ENCODE measurements around the gene CEP192. TPM values are rescaled to one million over a fixed set of nuclear protein-coding genes. Genes with fewer than 3 reads are reported as not detected.
A peak's percentile ranks its signal among the peaks of the same experiment; 100 is the strongest.

The CEP192 gene
- total and polyA plus RNA-seq, 2 of the 13 experiments (the other 11 are each of a cell fraction or from before 2014, with no cell fraction given): 15.3 to 24.7 TPM

DNA sequence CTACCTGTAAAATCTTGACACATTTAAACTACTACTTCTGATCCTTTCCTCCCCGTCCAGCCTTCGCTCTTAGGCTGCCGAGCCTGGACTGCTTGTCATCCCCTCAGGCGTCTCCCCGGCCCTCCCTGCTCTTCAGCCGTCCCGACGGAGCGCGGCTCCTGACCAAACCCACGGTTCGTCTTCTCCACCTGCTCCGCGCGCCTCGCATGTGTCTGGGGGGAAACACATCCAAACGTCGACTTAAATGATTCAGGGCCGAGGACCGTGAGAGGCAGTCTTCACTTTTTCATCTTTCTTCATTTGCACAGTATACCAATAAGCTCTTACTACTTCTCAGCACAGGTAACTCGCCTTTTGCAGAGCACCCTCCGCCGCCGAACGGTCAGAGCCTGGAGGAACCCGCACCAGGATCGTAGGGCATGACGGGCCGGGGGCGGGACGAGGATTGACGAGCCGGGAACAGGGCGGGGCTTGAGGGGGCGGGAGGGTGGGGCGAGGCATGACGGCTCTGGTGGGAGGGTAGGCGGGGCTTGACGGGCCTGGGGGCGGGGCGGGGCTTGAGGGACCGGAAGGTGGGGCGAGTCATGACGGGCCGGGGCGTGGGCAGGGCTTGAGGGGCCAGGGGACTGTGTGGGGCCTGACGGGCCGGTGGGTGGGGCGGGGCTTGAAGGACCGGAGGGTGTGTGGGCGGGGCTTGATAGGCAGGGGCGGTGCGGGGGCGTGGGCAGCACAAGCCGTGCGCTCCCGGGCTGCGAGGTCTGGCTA lies 43.7 kb upstream of the CEP192 start, which contains the start of gene SEH1L (continued):
- TF ChIP-seq POLR2G (IDR thresholded peaks at IDR 0.05; ENCODE audit: low read depth, low read length) (peak; percentile 74), FOXA1 (IDR thresholded peaks at IDR 0.05) (no peak), FOXA1 (CRISPR knock-in tag; IDR thresholded peaks at IDR 0.05) (0 out of 2 replicates have a peak, but pooled peaks have one; percentile 22), ZNF335 (CRISPR knock-in tag; IDR thresholded peaks at IDR 0.05) (peak; percentile 31; the same call in 1 of the 2 replicates), SMAD9 (CRISPR knock-in tag; IDR thresholded peaks at IDR 0.05) (0 out of 2 replicates have a peak, but pooled peaks have one; percentile 80), MYC (CRISPR knock-in tag; IDR thresholded peaks at IDR 0.05; ENCODE audit: borderline replicate concordance) (peak; percentile 58; the same call in 1 of the 2 replicates), ZFX (CRISPR knock-in tag; IDR thresholded peaks at IDR 0.05; ENCODE audit: low read depth) (peak; percentile 31), KDM3A (CRISPR knock-in tag; IDR thresholded peaks at IDR 0.05; ENCODE audit: low read depth) (0 out of 2 replicates have a peak, but pooled peaks have one; percentile 23), SNAI1 (CRISPR knock-in tag; IDR thresholded peaks at IDR 0.05; ENCODE audit: borderline replicate concordance) (peak; percentile 82), EP300 (IDR thresholded peaks at IDR 0.05; ENCODE audit: low read depth in 2 of 2, low read length in 2 of 2) (no peak), EP300 (CRISPR knock-in tag; IDR thresholded peaks at IDR 0.05; ENCODE audit: borderline replicate concordance) (0 out of 2 replicates have a peak, but pooled peaks have one; percentile 31), ZNF274 (CRISPR knock-in tag; IDR thresholded peaks at IDR 0.05) (peak; percentile 60; the same call in 1 of the 2 replicates), ZNF446 (CRISPR knock-in tag; IDR thresholded peaks at IDR 0.05) (0 out of 2 replicates have a peak, but pooled peaks have one; percentile 32), KDM5A (IDR thresholded peaks at IDR 0.05; ENCODE audit: borderline replicate concordance, low read length) (0 out of 2 replicates have a peak, but pooled peaks have one; percentile 41)
- TF ChIP-seq, protein P1, sequence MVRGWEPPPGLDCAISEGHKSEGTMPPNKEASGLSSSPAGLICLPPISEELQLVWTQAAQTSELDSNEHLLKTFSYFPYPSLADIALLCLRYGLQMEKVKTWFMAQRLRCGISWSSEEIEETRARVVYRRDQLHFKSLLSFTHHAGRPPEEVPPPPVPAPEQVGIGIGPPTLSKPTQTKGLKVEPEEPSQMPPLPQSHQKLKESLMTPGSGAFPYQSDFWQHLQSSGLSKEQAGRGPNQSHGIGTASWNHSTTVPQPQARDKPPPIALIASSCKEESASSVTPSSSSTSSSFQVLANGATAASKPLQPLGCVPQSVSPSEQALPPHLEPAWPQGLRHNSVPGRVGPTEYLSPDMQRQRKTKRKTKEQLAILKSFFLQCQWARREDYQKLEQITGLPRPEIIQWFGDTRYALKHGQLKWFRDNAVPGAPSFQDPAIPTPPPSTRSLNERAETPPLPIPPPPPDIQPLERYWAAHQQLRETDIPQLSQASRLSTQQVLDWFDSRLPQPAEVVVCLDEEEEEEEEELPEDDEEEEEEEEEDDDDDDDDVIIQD (CRISPR knock-in tag; IDR thresholded peaks at IDR 0.05; ENCODE audit: low read depth): no peak
- TF ChIP-seq, protein P2, sequence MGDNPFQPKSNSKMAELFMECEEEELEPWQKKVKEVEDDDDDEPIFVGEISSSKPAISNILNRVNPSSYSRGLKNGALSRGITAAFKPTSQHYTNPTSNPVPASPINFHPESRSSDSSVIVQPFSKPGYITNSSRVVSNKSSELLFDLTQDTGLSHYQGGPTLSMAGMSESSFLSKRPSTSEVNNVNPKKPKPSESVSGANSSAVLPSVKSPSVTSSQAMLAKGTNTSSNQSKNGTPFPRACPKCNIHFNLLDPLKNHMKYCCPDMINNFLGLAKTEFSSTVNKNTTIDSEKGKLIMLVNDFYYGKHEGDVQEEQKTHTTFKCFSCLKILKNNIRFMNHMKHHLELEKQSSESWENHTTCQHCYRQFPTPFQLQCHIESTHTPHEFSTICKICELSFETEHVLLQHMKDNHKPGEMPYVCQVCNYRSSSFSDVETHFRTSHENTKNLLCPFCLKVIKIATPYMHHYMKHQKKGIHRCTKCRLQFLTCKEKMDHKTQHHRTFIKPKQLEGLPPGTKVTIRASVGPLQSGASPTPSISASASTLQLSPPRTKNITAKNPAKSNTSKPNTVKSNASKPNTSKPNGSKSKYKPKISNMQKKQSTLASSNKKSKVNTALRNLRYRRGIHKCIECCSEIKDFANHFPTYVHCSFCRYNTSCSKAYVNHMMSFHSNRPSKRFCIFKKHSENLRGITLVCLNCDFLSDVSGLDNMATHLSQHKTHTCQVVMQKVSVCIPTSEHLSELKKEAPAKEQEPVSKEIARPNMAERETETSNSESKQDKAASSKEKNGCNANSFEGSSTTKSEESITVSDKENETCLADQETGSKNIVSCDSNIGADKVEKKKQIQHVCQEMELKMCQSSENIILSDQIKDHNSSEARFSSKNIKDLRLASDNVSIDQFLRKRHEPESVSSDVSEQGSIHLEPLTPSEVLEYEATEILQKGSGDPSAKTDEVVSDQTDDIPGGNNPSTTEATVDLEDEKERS (CRISPR knock-in tag; IDR thresholded peaks at IDR 0.05): 0 out of 2 replicates have a peak, but pooled peaks have one; percentile 20

Data from HepG2 (cell line).